WTC11 (cell line): ENCODE data around the gene KIF2A.

Experiments used
- AR ChIP-seq: fragments of 250-450 bp; sonication (Bioruptor Pico); IDR thresholded peaks from 2 replicates; pipeline ENCODE4 v1.9.0; 2021; ENCODE audit warnings: mild to moderate bottlenecking
- ATF2 ChIP-seq: sonication (generic); formaldehyde crosslinking; IDR thresholded peaks from 2 replicates; pipeline ENCODE4 v1.8.1; 2022; ENCODE audit warnings: low read depth, missing genetic modification reagents, borderline replicate concordance
- CTCF ChIP-seq: fragments of 200-600 bp; IDR thresholded peaks from 2 replicates; pipeline ENCODE4 v1.8.0; 2022; ENCODE audit warnings: antibody characterized with exemption
- FOXK1 ChIP-seq: sonication (generic); formaldehyde crosslinking; IDR thresholded peaks from 2 replicates; pipeline ENCODE4 v1.8.0; 2022; ENCODE audit warnings: mild to moderate bottlenecking, moderate library complexity, missing genetic modification reagents
- GABPB1 ChIP-seq: sonication (generic); formaldehyde crosslinking; IDR thresholded peaks from 2 replicates; pipeline ENCODE4 v1.8.1; 2023; ENCODE audit warnings: mild to moderate bottlenecking, missing genetic modification reagents
- NR2C2 ChIP-seq: sonication (generic); formaldehyde crosslinking; IDR thresholded peaks from 2 replicates; pipeline ENCODE4 v1.8.0; 2022; ENCODE audit warnings: mild to moderate bottlenecking, missing genetic modification reagents
- RELA ChIP-seq: sonication (generic); formaldehyde crosslinking; IDR thresholded peaks from 2 replicates; pipeline ENCODE4 v1.8.1; 2022; ENCODE audit warnings: missing genetic modification reagents, mild to moderate bottlenecking, borderline replicate concordance
- SMAD3 ChIP-seq: sonication (generic); formaldehyde crosslinking; IDR thresholded peaks from 2 replicates; pipeline ENCODE4 v1.8.0; 2022; ENCODE audit warnings: missing genetic modification reagents, mild to moderate bottlenecking, borderline replicate concordance
- STAT6 ChIP-seq: sonication (generic); formaldehyde crosslinking; conservative IDR thresholded peaks from 2 replicates; pipeline ENCODE4 v1.8.1; 2023; ENCODE audit warnings: mild to moderate bottlenecking, low read depth, missing genetic modification reagents, moderate library complexity
- ZBTB43 ChIP-seq: sonication (generic); formaldehyde crosslinking; IDR thresholded peaks from 2 replicates; pipeline ENCODE4 v1.8.1; 2023; ENCODE audit warnings: mild to moderate bottlenecking, missing genetic modification reagents

GRCh38 chr5:62413711-62414110 is 107.7 kb downstream of the KIF2A start:
- TF ChIP-seq CTCF: no peak
- no peak for TF ChIP-seq AR
- no peak for TF ChIP-seq NR2C2 (CRISPR knock-in tag)
- TF ChIP-seq RELA: no peak
- no peak for TF ChIP-seq GABPB1 (CRISPR knock-in tag)
- no peak for TF ChIP-seq ATF2 (CRISPR knock-in tag)
- no peak for TF ChIP-seq STAT6 (CRISPR knock-in tag)
- TF ChIP-seq ZBTB43 (CRISPR knock-in tag): no peak
- TF ChIP-seq FOXK1 (CRISPR knock-in tag): no peak
- TF ChIP-seq SMAD3: no peak
